Tibial nerve (tissue), 4 donors: ENCODE results near the gene ELOF1. TPM values are rescaled to one million over a fixed set of nuclear protein-coding genes. Genes with fewer than 3 reads are reported as not detected.

Experiments
- DNase-seq, 2 donors: peaks; one replicate each; pipeline ENCODE4 v3.0.0-alpha.2; 2019; ENCODE audit warnings: low spot score in 2 of 2
- H3K27ac ChIP-seq, 4 donors: fragments of 200-600 bp; sonication (generic) in 3 of 4; one replicate each; pipeline ENCODE4 v1.5.1; 2017 to 2019; ENCODE audit warnings: mild to moderate bottlenecking in 1 of 4
- H3K27me3 ChIP-seq, 2 donors: fragments of 200-600 bp; sonication (generic) in 1 of 2; one replicate each; pipeline versions ENCODE4 v1.5.1 to v1.6.0; 2017 to 2019
- H3K36me3 ChIP-seq, 3 donors: fragments of 200-600 bp; sonication (generic); one replicate each; pipeline ENCODE4 v1.5.1; 2018 to 2019
- H3K4me1 ChIP-seq, 4 donors: fragments of 200-600 bp; sonication (generic) in 3 of 4; one replicate each; pipeline ENCODE4 v1.5.1; 2017 to 2019
- H3K4me3 ChIP-seq, 4 donors: fragments of 200-600 bp; sonication (generic) in 3 of 4; one replicate each; pipeline ENCODE4 v1.5.1; 2017 to 2019; ENCODE audit warnings: mild to moderate bottlenecking in 1 of 4, moderate library complexity in 1 of 4
- H3K9me3 ChIP-seq, 4 donors: fragments of 200-600 bp; sonication (generic) in 3 of 4; one replicate each; pipeline ENCODE4 v1.5.1; 2017 to 2019
- CTCF ChIP-seq, 5 experiments: fragments of 200-600 bp in 3 of 5; fragments of 450-650 bp in 2 of 5; sonication (generic) in 3 of 5; IDR thresholded peaks; one replicate each; pipeline ENCODE4 v1.5.1; 2016 to 2019; ENCODE audit warnings: antibody characterized with exemption in 5 of 5, mild to moderate bottlenecking in 3 of 5, moderate library complexity in 2 of 5
- EP300 ChIP-seq, 2 donors: sonication (generic); formaldehyde crosslinking; IDR thresholded peaks; one replicate each; pipeline ENCODE4 v1.6.1; 2017; ENCODE audit warnings: antibody characterized with exemption in 2 of 2, mild to moderate bottlenecking in 1 of 2
- POLR2A ChIP-seq, 2 donors: fragments of 450-650 bp; IDR thresholded peaks; one replicate each; pipeline ENCODE4 v1.6.1; 2017; ENCODE audit warnings: antibody characterized with exemption in 2 of 2, mild to moderate bottlenecking in 2 of 2, moderate library complexity in 2 of 2
- WGBS, 2 donors: methylation state at CpG; one replicate each; pipeline ENCODE4 v1.1.5; 2018; 5-methylcytosine and 5-hydroxymethylcytosine counted together
- total RNA-seq, 4 donors: library from RNA; depleted of rRNA; stranded (reverse); fragments of >200 nt; gene quantifications; one replicate each; pipeline ENCODE4 v1.1.0, GENCODE V29; 2016

Gene ELOF1
- total RNA-seq, 4 donors from 2014 or later: 26.8 to 34.1 (median 28.9) TPM

- Histone ChIP-seq H3K27me3 (no peaks in the 10 kb centered on the region), H3K4me1 (peaks cover 0 to 5% (median under 1%) of the 10 kb centered on the region in 4 donors), H3K36me3 (no peaks in the 10 kb centered on the region), H3K9me3 (no peaks in the 10 kb centered on the region), H3K4me3 (no peak overlapping the region), H3K27ac (peak overlapping the region in 1 of 4 donors; percentile 6)
- TF ChIP-seq POLR2A (IDR thresholded peaks at IDR 0.05) (no peak), CTCF (IDR thresholded peaks at IDR 0.05) (peak; percentile 86 to 91 (median 89)), EP300 (IDR thresholded peaks at IDR 0.05) (peak in 1 of 2 donors; percentile 27)
- WGBS, 2 donors: 1 to 2% methylated on average over 7 of the region's 7 CpGs
- peak; percentile 71 to 90 for DNase-seq
Measured at GRCh38 chr19:11587302-11587974, 28.4 kb upstream of the ELOF1 start.

GRCh38 chr19:11586331-11586730, 27.3 kb upstream of the ELOF1 start:
- no peaks in the 10 kb centered on the region for H3K9me3 ChIP-seq
- H3K36me3 ChIP-seq: no peaks in the 10 kb centered on the region
- TF ChIP-seq EP300 (IDR thresholded peaks at IDR 0.05) (no peak), CTCF (IDR thresholded peaks at IDR 0.05) (no peak), POLR2A (IDR thresholded peaks at IDR 0.05) (no peak)
- no peak for DNase-seq
- peaks cover 0 to 13% (median 7%) of the 10 kb centered on the region in 4 donors for H3K4me1 ChIP-seq
- H3K27ac ChIP-seq: no peak overlapping the region
- no peaks in the 10 kb centered on the region for H3K27me3 ChIP-seq
- WGBS, 2 donors: 71 to 78% methylated on average over 6 of the region's 6 CpGs
- H3K4me3 ChIP-seq: no peak overlapping the region

GRCh38 chr19:11581740-11582139, 22.7 kb upstream of the ELOF1 start:
- no peak for DNase-seq
- Histone ChIP-seq H3K36me3 (no peaks in the 10 kb centered on the region), H3K4me3 (no peak overlapping the region), H3K4me1 (peaks cover 0 to 26% (median 20%) of the 10 kb centered on the region in 4 donors), H3K27me3 (peaks cover 0 to 14% of the 10 kb centered on the region in 2 donors), H3K27ac (peak overlapping the region in 3 of 4 donors; percentile 50 to 64 (median 62)), H3K9me3 (no peaks in the 10 kb centered on the region)
- TF ChIP-seq POLR2A (IDR thresholded peaks at IDR 0.05) (no peak), EP300 (IDR thresholded peaks at IDR 0.05) (no peak), CTCF (IDR thresholded peaks at IDR 0.05) (no peak)
- 16% methylated on average over 3 of the region's 3 CpGs for WGBS, 2 donors

- no peak for DNase-seq
- no peak overlapping the region for H3K4me3 ChIP-seq
- no peaks in the 10 kb centered on the region for H3K9me3 ChIP-seq
- no peak for TF ChIP-seq POLR2A (IDR thresholded peaks at IDR 0.05)
- no peak for TF ChIP-seq CTCF (IDR thresholded peaks at IDR 0.05)
- no peak for TF ChIP-seq EP300 (IDR thresholded peaks at IDR 0.05)
- WGBS, 2 donors: 67% methylated on average over 4 of the region's 4 CpGs
- H3K36me3 ChIP-seq: no peaks in the 10 kb centered on the region
- peaks cover 0 to 26% (median 20%) of the 10 kb centered on the region in 4 donors for H3K4me1 ChIP-seq
- peak overlapping the region in 1 of 4 donors; percentile 62 for H3K27ac ChIP-seq
- peaks cover 0 to 14% of the 10 kb centered on the region in 2 donors for H3K27me3 ChIP-seq
Measured at GRCh38 chr19:11580116-11580515, 21.1 kb upstream of the ELOF1 start.
